Thymus (tissue), 11 donors: Measurements from ENCODE around the gene AP1AR. TPM values are rescaled to one million over a fixed set of nuclear protein-coding genes. Genes with fewer than 3 reads are reported as not detected.
"Not testable (repeated sequence)": the region's sequence is repeated elsewhere in the genome, so short reads cannot be mapped to it uniquely, and the experiment has no call there.

Experiments used
- DNase-seq, 9 donors: peaks; one replicate each; pipeline ENCODE4 v3.0.0-alpha.2; 2013; ENCODE audit warnings: low spot score in 9 of 9, low read depth in 6 of 9, missing footprints in 1 of 9
- H3K27ac ChIP-seq, 2 donors: one replicate each; pipeline ENCODE4 v1.5.1; 2013; ENCODE audit warnings: control low read depth in 1 of 2, low read depth in 1 of 2, low read length in 1 of 2, mild to moderate bottlenecking in 1 of 2, moderate library complexity in 1 of 2
- H3K27me3 ChIP-seq, 2 donors: one replicate each; pipeline ENCODE4 v1.5.1; 2013; ENCODE audit warnings: low read length in 1 of 2; ENCODE audit not compliant: control insufficient read depth in 2 of 2, insufficient read depth in 1 of 2
- H3K36me3 ChIP-seq, 2 donors: one replicate each; pipeline ENCODE4 v1.5.1; 2013; ENCODE audit warnings: low read length in 1 of 2, mild to moderate bottlenecking in 1 of 2, moderate library complexity in 1 of 2; ENCODE audit not compliant: control insufficient read depth in 2 of 2, insufficient read depth in 2 of 2
- H3K4me1 ChIP-seq, 2 donors: one replicate each; pipeline ENCODE4 v1.5.1; 2013; ENCODE audit warnings: low read length in 2 of 2; ENCODE audit not compliant: control insufficient read depth in 2 of 2, insufficient read depth in 2 of 2
- H3K4me3 ChIP-seq, 2 donors: one replicate each; pipeline ENCODE4 v1.5.1; 2013; ENCODE audit warnings: low read length in 2 of 2, control low read depth in 1 of 2, mild to moderate bottlenecking in 1 of 2
- H3K9me3 ChIP-seq, 2 donors: one replicate each; pipeline ENCODE4 v1.5.1; 2013; ENCODE audit warnings: low read length in 1 of 2, mild to moderate bottlenecking in 1 of 2; ENCODE audit not compliant: control insufficient read depth in 2 of 2, insufficient read depth in 1 of 2
- WGBS: extraction: QIAGEN DNeasy Blood & Tissue Kit; methylation state at CpG from one replicate; pipeline ENCODE4 v1.1.7; 2013; 5-methylcytosine and 5-hydroxymethylcytosine counted together
- polyA plus RNA-seq: library from polyadenylated mRNA; stranded (reverse); fragments of 200-250 nt; gene quantifications from one replicate; pipeline ENCODE4 v1.2.3, GENCODE V29; 2013
- total RNA-seq: library from RNA; stranded (reverse); fragments of 120-200 nt; gene quantifications from one replicate; pipeline ENCODE4 v1.2.4, GENCODE V29; 2013
- donor health status: healthy.

Gene AP1AR
- total and polyA plus RNA-seq, 2 donors: 17.6 to 21.1 TPM

GRCh38 chr4:112196461-112196860 lies 35.1 kb upstream of the AP1AR start:
- Histone ChIP-seq H3K27me3 (no peaks in the 10 kb centered on the region), H3K4me1 (no peaks in the 10 kb centered on the region), H3K36me3 (no peaks in the 10 kb centered on the region), H3K9me3 (no peaks in the 10 kb centered on the region), H3K4me3 (no peak overlapping the region), H3K27ac (no peak overlapping the region)
- no peak for DNase-seq
- 95% methylated on average over 1 of the region's 1 CpG for WGBS

DNA sequence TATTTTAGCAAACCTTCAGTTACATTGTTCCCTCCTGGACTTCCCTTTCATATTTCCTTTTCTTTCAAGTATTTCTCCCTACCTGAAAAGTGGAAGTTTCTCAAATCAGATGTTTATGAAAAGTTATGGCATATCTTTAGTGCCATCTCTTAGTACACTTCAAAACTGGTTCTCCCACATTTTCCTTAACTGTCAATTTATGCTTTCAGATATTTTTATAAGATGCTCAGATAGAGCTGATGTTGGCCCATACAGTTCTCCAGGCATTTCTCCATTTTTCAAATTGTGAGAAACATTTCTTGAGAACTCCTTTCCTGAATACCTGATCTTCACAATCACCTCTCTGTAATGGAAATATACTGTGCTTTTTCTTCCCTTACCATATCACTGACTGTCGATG lies 32.5 kb upstream of the AP1AR start:
- DNase-seq: no peak
- no peak overlapping the region for H3K4me3 ChIP-seq
- no peak overlapping the region for H3K27ac ChIP-seq
- 87% methylated on average over 1 of the region's 1 CpG for WGBS
- H3K27me3 ChIP-seq: no peaks in the 10 kb centered on the region
- no peaks in the 10 kb centered on the region for H3K4me1 ChIP-seq
- H3K9me3 ChIP-seq: no peaks in the 10 kb centered on the region
- H3K36me3 ChIP-seq: no peaks in the 10 kb centered on the region

DNA sequence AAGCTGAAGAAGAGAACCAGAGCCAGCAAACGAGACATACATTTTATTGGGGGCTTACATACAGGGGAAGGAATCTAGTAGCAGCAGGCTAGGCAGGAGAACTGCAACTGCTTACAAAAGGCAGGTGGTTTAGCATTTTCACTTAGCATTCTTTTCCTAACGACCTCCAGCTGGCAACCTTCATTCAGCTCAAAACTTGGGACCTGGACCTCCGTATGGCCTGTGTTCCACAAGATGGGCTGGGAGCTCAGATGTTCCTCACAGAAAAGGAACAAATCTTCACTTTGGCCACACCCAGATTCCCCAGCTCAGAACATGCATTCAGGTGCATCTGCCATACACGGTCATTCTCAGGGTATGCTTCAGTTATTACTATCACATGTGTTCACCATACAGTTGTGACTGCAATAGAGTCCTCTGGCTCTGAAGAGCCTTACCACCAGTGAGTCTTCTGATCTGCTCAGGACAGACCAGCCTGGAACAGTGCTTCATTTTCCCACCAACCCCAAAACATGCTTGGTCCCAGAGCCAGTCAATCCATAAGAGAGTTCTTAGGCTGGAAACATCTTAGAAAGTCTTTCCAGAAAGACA lies 29.6 kb upstream of the AP1AR start:
- Histone ChIP-seq H3K9me3 (no peaks in the 10 kb centered on the region), H3K27me3 (no peaks in the 10 kb centered on the region), H3K27ac (no peak overlapping the region), H3K4me1 (no peaks in the 10 kb centered on the region), H3K4me3 (no peak overlapping the region), H3K36me3 (no peaks in the 10 kb centered on the region)
- 94% methylated on average over 4 of the region's 4 CpGs for WGBS
- DNase-seq: no peak

DNA sequence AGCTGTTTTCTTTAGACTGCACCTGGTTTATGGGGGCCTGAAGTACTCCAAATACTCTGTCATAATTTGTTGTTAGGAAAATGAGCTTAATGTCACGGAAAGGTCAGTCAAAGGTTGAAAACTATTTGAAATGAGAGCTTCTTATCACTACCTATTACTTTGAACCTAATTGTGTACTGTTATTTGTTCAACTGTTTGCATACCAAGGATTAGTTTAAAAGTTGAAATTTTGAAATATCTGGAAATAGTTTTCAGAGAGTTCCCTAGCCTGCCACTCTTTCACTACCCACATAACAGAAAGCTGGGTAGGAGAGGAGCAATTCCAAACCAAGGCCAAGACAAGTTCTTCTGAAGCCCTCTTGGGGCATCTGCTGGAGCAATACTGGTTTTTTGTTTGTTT lies 28.0 kb upstream of the AP1AR start:
- Histone ChIP-seq H3K4me1 (no peaks in the 10 kb centered on the region), H3K27ac (no peak overlapping the region), H3K27me3 (no peaks in the 10 kb centered on the region), H3K4me3 (no peak overlapping the region), H3K9me3 (no peaks in the 10 kb centered on the region), H3K36me3 (no peaks in the 10 kb centered on the region)
- no peak for DNase-seq
- 97% methylated on average over 1 of the region's 1 CpG for WGBS

DNA sequence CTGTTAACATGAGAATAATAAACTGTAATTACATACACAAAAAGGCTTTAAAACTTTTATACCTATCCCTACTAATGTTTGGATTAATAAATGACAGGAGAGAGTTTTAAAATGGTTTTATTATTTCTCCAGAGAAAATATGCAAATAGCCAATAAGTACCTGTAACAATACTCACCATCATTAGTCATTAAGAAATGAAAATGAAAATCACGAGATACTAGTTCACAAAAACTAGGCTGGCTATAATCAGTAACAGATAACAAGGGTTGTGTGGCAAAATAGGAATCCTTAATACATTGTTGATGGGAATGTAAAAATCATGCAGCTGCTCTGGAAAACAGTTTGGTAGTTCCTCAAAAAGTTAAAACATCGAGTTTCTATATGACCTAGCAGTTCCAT lies 25.2 kb upstream of the AP1AR start:
- H3K4me1 ChIP-seq: no peaks in the 10 kb centered on the region
- WGBS: 74% methylated on average over 2 of the region's 2 CpGs
- H3K27ac ChIP-seq: no peak overlapping the region
- no peaks in the 10 kb centered on the region for H3K36me3 ChIP-seq
- H3K27me3 ChIP-seq: no peaks in the 10 kb centered on the region
- H3K9me3 ChIP-seq: no peaks in the 10 kb centered on the region
- no peak for DNase-seq
- no peak overlapping the region for H3K4me3 ChIP-seq

GRCh38 chr4:112208137-112209095 lies 23.2 kb upstream of the AP1AR start:
- 95% methylated on average over 7 of the region's 7 CpGs for WGBS
- not testable (repeated sequence) for H3K4me1 ChIP-seq, H3K27me3 ChIP-seq, H3K4me3 ChIP-seq, H3K27ac ChIP-seq, H3K36me3 ChIP-seq, DNase-seq, H3K9me3 ChIP-seq

- Histone ChIP-seq H3K27me3 (no peaks in the 10 kb centered on the region), H3K4me1 (no peaks in the 10 kb centered on the region), H3K27ac (no peak overlapping the region), H3K36me3 (no peaks in the 10 kb centered on the region), H3K4me3 (no peak overlapping the region), H3K9me3 (peaks cover 0 to 6% of the 10 kb centered on the region in 2 donors)
- no peak for DNase-seq
- 94% methylated on average over 1 of the region's 1 CpG for WGBS
Measured at GRCh38 chr4:112210777-112211176, 20.8 kb upstream of the AP1AR start.

- Histone ChIP-seq H3K4me1 (no peaks in the 10 kb centered on the region), H3K9me3 (peaks cover 0 to 6% of the 10 kb centered on the region in 2 donors), H3K36me3 (no peaks in the 10 kb centered on the region), H3K4me3 (no peak overlapping the region), H3K27me3 (no peaks in the 10 kb centered on the region), H3K27ac (no peak overlapping the region)
- WGBS: 90% methylated on average over 2 of the region's 2 CpGs
- DNase-seq: no peak
Measured at GRCh38 chr4:112213091-112213490, 18.5 kb upstream of the AP1AR start.

GRCh38 chr4:112213856-112214255 lies 17.7 kb upstream of the AP1AR start:
- no peak overlapping the region for H3K4me3 ChIP-seq
- no peaks in the 10 kb centered on the region for H3K36me3 ChIP-seq
- no peaks in the 10 kb centered on the region for H3K27me3 ChIP-seq
- no peaks in the 10 kb centered on the region for H3K4me1 ChIP-seq
- 98% methylated on average over 3 of the region's 3 CpGs for WGBS
- no peak for DNase-seq
- peaks cover 0 to 6% of the 10 kb centered on the region in 2 donors for H3K9me3 ChIP-seq
- H3K27ac ChIP-seq: no peak overlapping the region
